ENCODE measurements around the gene CACNB4.

DNA sequence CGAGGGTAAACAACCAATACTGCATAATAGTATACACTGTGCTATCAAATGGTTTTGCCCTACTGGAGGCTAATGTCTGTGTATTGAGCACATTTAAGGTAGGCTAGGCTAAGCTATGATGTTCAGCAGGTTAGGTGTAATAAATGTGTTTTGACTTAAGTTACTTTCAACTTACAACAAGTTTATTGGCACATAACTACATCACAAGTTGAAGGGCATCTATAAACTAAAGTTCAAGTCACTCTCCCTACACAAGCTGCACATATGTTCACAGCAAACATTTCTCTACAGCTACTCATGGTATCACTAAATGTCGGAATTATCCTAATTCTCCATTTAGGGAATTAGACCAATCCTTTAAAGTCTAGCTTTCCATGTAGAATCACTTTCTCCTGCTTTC lies 282.0 kb downstream of the CACNB4 start:
- TF ChIP-seq, protein P1, sequence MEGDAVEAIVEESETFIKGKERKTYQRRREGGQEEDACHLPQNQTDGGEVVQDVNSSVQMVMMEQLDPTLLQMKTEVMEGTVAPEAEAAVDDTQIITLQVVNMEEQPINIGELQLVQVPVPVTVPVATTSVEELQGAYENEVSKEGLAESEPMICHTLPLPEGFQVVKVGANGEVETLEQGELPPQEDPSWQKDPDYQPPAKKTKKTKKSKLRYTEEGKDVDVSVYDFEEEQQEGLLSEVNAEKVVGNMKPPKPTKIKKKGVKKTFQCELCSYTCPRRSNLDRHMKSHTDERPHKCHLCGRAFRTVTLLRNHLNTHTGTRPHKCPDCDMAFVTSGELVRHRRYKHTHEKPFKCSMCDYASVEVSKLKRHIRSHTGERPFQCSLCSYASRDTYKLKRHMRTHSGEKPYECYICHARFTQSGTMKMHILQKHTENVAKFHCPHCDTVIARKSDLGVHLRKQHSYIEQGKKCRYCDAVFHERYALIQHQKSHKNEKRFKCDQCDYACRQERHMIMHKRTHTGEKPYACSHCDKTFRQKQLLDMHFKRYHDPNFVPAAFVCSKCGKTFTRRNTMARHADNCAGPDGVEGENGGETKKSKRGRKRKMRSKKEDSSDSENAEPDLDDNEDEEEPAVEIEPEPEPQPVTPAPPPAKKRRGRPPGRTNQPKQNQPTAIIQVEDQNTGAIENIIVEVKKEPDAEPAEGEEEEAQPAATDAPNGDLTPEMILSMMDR (conservative IDR thresholded peaks at IDR 0.05; ENCODE audit: low read depth, low read length): no peak
- no peak for TF ChIP-seq EZH2 (IDR thresholded peaks at IDR 0.05; ENCODE audit: low read length, unreplicated experiment)

Measured in PC-3 (cell line).